ENCODE data around the gene RBPJ. TPM values are rescaled to one million over a fixed set of nuclear protein-coding genes. Genes with fewer than 3 reads are reported as not detected.

The RBPJ gene
- polyA plus RNA-seq, 1 donor from 2014 or later = 89.8 TPM

DNA sequence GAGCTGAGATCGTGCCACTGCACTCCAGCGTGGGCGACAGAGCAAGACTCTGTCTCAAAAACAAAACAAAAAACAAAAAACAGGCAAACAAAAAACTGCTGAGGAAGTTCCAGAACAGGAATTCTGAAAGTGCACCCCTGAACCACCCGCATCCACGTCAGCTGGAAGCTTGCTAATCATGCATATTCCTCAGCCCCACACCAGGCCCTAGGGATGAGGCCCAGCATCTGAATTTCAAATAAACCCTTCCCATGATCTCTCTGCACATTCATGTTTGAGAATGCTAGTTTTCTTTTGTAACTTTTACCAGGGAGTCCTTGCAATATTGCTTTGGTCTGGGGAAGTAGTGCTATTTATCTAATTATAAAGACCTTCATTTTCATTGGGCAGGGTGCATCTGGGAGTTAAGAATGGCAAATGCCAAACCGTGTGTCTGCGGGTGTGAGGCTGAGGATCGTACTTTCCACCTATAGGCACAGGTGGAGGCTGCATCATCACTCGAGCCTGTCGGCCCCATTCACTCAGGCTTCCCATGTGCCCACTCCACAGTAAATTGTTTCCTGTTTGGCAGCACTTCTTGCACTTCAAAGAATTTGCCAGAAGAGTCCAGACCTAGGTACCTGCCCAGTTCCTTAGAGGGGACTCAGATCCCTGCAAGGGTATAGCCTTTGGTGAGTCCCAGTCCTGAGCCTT, 145.9 kb downstream of the RBPJ start:
- H3K4me3 ChIP-seq (ENCODE audit: low read length) = no peak overlapping the region
- TF ChIP-seq CTCF (IDR thresholded peaks at IDR 0.05; ENCODE audit: poor library complexity, severe bottlenecking) (no peak), RAD21 (conservative IDR thresholded peaks at IDR 0.05) (no peak), MXI1 (conservative IDR thresholded peaks at IDR 0.05; ENCODE audit: poor library complexity, severe bottlenecking) (no peak), EP300 (conservative IDR thresholded peaks at IDR 0.05; ENCODE audit: poor library complexity, severe bottlenecking) (no peak), EZH2 (IDR thresholded peaks at IDR 0.05; ENCODE audit: borderline replicate concordance, insufficient read depth, low read length, poor library complexity, severe bottlenecking) (no peak), POLR2AphosphoS5 (IDR thresholded peaks at IDR 0.05) (no peak)
- H3K4me2 ChIP-seq (ENCODE audit: low read length) = no peak overlapping the region
- H3K27me3 ChIP-seq (ENCODE audit: insufficient read depth, low read depth, low read length) = no peaks in the 10 kb centered on the region
- no peaks in the 10 kb centered on the region for H3K36me3 ChIP-seq (ENCODE audit: insufficient read depth, low read length)
- no peaks in the 10 kb centered on the region for H3K79me2 ChIP-seq (replicated peaks; ENCODE audit: insufficient read depth, low read length)
- no peaks in the 10 kb centered on the region for H3K9me3 ChIP-seq (ENCODE audit: low read length)
- H3K9me2 ChIP-seq (ENCODE audit: insufficient read depth, low read length) = no peaks in the 10 kb centered on the region
- H3K27ac ChIP-seq (ENCODE audit: low read length) = no peak overlapping the region
- no peak overlapping the region for H3K9ac ChIP-seq (ENCODE audit: low read length)
- H3F3A ChIP-seq (ENCODE audit: insufficient read depth, low read length, poor library complexity, severe bottlenecking) = no peaks in the 10 kb centered on the region
- H4K20me1 ChIP-seq (ENCODE audit: insufficient read depth) = no peaks in the 10 kb centered on the region
- no peak overlapping the region for H2AFZ ChIP-seq (ENCODE audit: low read depth, low read length)

DNA sequence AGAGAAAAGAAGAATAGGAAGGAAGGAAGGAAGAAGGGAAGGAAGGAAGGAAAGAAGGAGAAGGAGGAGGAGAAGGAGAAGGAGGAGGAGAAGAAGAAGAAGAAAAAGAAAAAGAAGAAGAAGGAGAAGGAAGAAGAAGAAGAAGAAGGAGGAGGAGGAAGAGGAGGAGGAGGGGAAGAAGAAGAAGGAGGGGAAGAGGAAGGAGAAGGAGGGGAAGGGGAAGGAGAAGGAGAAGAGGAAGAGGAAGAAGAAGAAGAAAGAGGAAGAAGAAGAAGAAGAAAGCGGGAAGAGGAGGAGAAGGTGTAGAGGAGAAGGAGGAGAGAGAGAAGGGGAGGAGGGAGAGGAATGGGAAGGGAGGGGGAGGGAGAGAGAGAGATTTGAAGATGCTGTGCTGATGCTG, 146.9 kb downstream of the RBPJ start:
- no peak for TF ChIP-seq EZH2 (IDR thresholded peaks at IDR 0.05; ENCODE audit: borderline replicate concordance, insufficient read depth, low read length, poor library complexity, severe bottlenecking)
- TF ChIP-seq POLR2AphosphoS5 (IDR thresholded peaks at IDR 0.05) = no peak
- no peak for TF ChIP-seq MXI1 (conservative IDR thresholded peaks at IDR 0.05; ENCODE audit: poor library complexity, severe bottlenecking)
- no peak for TF ChIP-seq REST (IDR thresholded peaks at IDR 0.05; ENCODE audit: borderline replicate concordance)
- no peak for TF ChIP-seq EP300 (conservative IDR thresholded peaks at IDR 0.05; ENCODE audit: poor library complexity, severe bottlenecking)
- no peak for TF ChIP-seq RAD21 (conservative IDR thresholded peaks at IDR 0.05)
- no peak for TF ChIP-seq SMC3 (conservative IDR thresholded peaks at IDR 0.05; ENCODE audit: poor library complexity)
- TF ChIP-seq TAF1 (IDR thresholded peaks at IDR 0.05; ENCODE audit: low read depth) = no peak
- no peak for TF ChIP-seq CTCF (IDR thresholded peaks at IDR 0.05; ENCODE audit: poor library complexity, severe bottlenecking)
- Histone ChIP-seq H3K79me2 (replicated peaks; ENCODE audit: insufficient read depth, low read length) (no peaks in the 10 kb centered on the region), H3K9me3 (ENCODE audit: low read length) (no peaks in the 10 kb centered on the region), H4K20me1 (ENCODE audit: insufficient read depth) (no peaks in the 10 kb centered on the region), H3K4me3 (ENCODE audit: low read length) (no peak overlapping the region), H3F3A (ENCODE audit: insufficient read depth, low read length, poor library complexity, severe bottlenecking) (no peaks in the 10 kb centered on the region), H2AFZ (ENCODE audit: low read depth, low read length) (no peak overlapping the region), H3K27me3 (ENCODE audit: insufficient read depth, low read depth, low read length) (no peaks in the 10 kb centered on the region), H3K9me2 (ENCODE audit: insufficient read depth, low read length) (no peaks in the 10 kb centered on the region), H3K27ac (ENCODE audit: low read length) (no peak overlapping the region), H3K4me2 (ENCODE audit: low read length) (no peak overlapping the region), H3K36me3 (ENCODE audit: insufficient read depth, low read length) (no peaks in the 10 kb centered on the region), H3K9ac (ENCODE audit: low read length) (no peak overlapping the region)

All from neural cell (in vitro differentiated cells).